Stimulated activated CD4-positive, alpha-beta T cell treated with anti-CD3 and anti-CD28 coated beads, Interleukin-4, amount 100 ng/mL, for 1 hour (primary cell): ENCODE results near the gene RBP7.
"Not testable (repeated sequence)": the region's sequence is repeated elsewhere in the genome, so short reads cannot be mapped to it uniquely, and the experiment has no call there.

Experiments
- DNase-seq: peaks from one replicate; pipeline ENCODE4 v3.0.0-alpha.2; 2020

Gene RBP7

DNA sequence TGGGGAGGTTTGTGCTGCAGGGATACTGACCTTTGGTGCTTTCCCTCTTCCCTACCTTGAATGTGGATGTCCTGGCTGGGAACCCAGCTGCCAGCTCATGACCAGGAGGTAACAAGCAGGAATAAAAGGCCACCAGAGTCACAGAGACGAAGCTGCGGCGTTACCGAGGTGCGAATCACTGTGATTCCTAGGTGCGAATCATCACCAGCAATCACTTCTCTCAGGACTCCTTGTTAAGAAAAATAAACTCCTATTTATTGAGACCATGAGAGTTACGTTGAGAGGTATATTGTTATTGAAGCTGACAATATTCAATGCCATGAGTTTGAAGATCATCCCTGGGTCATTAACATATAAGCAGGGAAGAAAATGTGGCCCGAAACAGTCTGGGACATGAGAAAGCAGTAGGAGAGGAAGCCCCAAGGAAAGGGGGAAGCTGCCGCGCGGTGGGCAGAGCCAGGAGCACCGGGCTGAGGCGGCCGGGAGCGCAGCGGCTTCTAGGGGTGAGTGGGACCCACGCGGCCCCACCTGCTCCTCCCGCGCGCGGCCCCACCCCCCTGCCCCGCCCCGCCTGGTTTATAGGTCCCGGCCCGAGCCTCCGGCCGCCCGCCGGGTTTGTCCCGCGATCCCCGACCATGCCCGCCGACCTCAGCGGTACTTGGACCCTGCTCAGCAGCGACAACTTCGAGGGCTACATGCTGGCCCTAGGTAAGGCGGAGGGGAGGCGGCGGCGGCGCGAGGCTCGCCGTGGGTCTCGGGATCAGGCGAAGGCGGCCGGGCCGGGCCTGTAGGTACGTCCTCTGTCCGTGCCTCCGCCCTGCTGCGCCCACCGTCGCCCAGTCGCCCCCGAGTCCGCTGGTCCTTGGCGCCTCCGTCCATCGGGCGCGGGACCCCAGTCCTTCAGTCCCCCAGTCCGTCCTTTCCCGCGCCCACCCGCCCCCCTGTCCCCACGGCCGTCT is at the start of gene RBP7:
Gene RBP7, plus strand, starts transcription at position 605 of the 959 bp plus-strand sequence. Its CDS starts 31 bp downstream, at position 636.
- DNase-seq = peak; percentile 13

DNA sequence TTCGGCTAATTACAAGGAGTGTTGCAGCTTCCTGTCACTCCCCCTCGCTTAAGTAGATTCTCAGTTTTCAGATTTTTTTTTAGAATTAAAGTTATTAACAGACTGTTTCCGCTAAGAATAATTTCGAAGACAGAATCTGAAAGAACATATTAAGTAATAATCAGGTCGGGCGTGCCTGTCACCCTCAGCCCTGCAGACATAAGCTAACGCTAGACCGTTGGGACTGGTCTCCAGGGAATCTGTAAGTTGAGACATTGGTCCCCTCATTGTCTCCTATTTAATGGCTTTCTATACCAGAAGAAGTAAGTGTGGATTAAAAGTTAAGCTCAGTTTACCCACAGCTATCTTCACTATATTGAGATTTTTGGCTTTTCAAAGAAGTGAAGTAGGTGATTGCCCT is 39.3 kb upstream of the RBP7 start:
- no peak for DNase-seq

DNA sequence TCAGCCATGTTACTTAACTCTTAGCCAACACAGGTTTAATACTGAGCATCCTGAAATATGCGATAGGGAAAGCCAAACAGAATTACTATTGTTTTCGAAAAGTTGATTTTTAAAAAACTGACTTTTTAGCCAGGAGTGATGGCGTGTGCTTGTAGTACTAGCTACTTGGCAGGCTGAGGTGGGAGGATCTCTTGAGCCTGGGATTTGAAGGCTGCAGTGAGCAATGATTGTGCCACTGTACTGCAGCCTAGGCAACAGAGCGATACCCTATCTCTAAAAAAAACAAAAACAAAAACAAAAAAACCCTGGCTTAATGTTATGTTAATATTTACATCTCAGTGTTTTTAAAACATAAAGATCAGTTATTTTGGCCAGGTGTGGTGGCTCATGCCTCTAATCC is 37.0 kb upstream of the RBP7 start:
- no peak for DNase-seq

DNA sequence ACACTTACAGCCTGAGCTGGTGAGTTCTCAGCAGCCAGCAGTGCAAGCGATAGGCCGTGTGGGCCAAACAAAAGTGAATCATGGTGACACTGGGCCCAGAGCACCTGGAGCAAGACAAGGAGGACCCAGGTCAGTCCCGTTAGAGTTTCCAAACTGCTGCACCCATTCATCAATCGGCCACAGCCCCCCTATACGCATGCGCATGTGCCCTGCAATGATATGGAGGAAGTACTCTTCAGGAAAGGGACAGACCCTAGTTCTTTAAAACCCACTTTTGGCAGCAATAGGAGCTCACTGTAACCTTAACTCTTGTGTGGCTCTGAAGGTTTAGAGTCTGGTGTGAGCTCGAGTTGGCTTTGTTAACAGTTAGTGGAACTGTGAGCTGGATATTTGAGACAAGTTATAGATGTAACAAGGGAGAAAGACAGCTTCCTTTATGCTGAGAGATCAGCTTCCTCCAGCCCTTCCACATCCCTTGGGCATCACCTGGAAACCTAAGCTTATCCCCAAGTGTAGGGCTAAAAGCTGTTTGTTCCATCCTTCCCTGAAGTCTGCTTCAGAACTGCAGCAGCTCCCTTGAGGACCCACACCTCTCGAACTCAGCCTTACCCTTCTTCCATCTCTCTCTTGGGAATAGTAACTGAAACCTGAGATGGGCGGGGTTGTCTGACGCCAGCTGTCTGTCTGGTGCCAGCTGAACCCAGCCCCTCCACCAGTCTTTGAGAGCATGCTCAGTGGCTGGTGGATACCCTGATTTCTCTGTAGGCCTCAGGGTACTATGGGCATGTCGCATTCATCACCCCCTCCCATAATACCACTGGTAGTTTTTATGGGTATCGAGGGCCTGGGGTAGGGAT is 36.1 kb upstream of the RBP7 start:
- DNase-seq = no peak

DNA sequence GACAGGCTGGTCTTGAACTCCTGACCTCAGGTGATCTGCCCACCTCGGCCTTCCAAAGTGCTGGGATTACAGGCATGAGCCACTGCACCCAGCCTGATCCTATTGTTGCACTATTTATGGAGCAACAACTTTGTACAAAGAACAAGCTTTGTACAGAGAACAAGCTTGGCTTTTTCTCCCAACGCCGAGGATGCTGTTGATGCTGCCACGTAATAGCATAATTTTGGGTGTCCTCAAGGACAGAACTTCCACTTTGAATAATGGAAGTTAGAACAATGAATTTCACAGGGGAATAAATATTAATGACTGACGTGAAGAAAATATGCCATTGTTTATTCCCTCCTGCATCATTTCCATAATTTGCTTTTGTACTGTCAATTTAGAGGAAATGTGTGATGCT is 12.8 kb upstream of the RBP7 start:
- DNase-seq = no peak

DNA sequence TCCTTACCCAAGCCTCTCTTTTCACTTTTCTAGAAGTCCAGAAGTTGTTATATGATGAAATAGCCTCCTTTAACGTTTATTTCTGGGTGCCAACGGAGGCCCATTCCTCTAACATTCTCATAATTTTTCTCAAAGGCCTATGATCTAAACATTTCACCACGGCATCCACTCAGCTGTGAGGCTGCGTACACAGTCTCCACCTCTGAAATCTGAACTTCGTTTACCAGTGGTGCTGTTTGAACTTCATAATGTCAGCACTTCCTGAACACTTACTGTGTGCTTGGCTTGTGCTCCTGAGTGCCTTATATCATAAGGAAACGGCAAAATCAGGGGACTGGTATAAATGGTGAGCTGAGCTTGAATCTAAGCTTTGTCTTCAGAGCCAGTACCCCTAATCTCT is 12.0 kb upstream of the RBP7 start:
- DNase-seq = no peak

DNA sequence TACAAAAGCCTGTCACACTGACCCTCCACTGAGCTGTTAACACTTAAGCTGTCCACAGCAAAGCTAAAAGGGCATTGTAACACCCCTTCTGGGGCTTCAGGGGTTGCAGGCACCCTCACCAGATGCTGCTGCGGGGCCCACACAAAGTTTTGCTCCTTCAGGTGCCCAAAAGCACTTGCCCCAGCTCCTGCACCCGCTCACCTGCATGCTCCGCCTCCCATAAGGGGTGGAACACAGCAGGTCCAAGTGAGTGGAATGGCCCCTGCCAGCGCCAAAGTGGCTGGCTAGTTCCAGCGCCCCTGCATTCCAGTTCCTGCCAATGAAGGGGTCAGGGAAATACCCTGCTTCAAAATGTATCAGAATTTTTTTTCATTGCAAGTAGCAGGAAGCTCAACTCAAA is 7.3 kb upstream of the RBP7 start:
- DNase-seq = no peak

DNA sequence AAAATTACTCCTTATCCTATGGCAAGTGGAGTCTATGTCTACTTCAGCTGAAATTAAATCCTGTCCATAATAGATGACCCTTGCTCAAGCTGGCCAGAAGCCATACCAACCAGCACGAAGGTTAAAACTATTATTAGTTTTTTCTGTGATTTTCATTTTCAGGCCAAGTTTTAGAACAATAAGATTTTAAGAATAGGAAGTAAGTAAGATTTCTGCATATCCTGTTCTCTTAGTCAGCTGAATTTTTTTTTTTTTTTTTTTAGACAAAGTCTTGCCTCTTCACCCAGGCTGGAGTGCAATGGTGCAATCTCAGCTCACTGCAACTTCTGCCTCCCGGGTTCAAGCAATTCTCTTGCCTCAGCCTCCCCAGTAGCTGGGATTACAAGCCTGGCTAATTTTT is 6.1 kb upstream of the RBP7 start:
- DNase-seq = no peak

DNA sequence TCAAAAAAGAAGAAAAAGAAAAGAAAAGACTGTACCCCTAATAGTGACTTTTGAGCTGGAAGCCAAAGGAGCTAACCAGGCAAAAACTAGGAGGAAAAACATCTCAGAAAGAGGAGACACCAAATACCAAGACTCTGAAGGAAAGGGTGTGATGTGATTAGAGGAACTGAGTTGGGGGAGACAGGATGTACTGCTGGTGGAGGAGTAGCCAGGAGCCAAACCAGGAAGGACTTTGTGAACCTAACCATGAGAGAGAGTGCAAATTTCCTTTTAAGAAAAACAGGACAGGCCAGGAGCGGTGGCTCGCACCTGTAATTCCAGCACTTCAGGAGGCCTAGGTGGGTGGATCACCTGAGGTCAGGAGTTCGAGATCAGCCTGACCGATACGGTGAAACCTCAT is 4.1 kb upstream of the RBP7 start:
- DNase-seq = no peak

DNA sequence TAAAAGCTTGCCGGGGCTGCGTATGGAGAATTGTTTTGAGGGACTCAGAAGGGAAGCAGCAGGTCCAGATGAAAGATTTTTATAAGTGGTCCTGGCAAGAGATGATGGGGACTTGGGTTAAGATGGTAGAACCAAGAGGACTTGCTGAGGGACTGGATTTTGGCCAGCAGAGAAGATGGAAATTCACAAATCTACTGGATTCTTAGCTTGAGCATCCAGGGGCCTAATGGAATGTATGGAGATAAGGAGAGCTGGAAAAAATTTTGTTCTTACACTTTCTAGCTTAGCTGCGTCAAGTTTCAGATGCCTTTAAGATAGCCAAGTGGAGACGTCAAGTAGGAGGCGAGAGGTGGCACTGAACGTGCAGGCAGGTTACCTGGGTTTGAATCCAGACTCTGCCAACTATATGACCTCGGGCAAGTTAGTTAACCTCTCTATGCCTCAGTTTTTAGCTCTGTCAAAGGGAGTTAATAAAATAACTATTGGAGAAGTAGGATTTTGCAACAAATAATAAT is 3.4 kb upstream of the RBP7 start:
- no peak for DNase-seq

DNA sequence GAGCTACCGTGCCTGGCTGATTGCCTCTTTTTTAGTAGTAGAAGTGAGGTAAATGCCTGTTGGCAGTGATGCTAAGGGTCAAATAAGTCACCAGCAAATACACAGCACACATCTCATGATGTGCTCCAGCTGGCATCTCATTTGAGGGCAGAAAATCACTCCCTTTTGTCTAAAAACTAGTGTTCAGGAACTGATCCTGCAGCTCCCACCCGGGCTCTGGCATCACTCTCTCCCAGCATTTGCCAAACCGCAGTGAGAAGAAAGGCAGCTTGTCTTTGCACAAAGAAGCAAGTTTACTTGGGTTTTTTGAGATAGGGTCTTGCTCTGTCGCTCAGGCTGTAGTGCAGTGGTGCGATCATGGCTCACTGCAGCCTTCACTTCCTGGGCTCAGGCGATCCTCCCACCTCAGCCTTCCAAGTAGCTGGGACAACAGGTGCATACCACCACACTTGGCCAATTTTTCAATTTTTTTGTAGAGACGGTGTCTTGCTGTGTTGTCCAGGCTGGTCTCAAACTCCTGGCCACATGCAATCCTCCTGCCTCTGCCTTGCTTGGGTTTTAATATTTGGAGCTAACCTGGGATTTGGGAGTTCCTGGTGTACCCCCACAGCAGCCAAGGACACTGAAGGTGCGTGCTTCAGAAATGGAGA is 4.1 kb downstream of the RBP7 start:
- DNase-seq = no peak

DNA sequence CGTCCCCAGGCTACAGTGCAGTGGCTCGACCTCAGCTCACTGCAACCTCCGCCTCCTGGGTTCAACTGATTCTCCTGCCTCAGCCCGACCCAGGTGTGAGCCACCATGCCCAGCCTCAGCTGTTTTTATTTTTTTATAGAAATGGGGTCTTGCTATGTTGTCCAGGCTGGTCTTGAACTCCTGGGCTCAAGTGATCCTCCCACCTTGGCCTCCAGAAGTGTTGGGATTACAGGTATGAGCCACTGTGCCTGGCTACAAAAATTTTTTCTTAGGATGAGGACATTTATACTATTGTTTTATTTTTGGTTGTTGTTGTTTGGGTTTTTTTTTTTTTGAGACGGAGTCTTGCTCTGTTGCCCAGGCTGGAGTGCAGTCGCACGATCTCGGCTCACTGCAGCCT is 8.2 kb downstream of the RBP7 start:
- not testable (repeated sequence) for DNase-seq

DNA sequence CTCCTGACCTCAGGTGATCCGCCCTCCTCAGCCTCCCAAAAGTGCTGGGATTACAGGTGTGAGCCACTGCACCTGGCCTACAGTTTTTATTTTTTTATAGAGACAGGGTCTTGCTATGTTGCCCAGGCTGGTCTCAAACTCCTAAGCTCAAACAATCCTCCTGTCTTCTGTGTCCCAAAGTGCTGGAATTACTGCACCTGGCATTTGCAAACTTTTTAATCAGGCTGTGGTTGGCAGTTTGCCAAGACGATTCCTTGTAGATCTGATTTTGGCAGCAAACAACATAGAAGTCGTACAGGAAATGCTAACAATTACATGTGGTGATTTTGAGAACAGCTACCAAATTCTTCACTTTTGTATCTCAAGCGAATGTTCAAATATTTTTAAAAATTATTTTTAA is 10.1 kb downstream of the RBP7 start:
- DNase-seq = no peak

DNA sequence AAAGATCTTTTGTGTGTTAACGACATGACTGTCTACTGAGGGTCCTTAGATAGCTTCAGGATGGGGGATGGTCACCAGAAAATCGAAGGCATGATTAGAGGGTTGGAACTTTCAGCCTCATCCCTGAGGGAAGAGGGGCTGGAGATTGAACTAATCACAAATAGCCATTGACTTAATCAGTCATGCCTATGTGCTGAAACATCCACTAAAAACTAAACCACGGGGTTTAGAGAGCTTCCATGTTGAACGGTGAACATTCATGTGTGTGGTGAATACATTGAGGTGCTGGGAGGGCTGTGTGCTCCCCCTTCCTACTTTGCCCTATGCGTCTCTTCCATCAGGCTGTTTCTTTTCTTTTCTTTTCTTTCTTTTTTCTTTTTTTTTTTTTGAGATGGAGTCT is 17.0 kb downstream of the RBP7 start:
- DNase-seq = no peak

DNA sequence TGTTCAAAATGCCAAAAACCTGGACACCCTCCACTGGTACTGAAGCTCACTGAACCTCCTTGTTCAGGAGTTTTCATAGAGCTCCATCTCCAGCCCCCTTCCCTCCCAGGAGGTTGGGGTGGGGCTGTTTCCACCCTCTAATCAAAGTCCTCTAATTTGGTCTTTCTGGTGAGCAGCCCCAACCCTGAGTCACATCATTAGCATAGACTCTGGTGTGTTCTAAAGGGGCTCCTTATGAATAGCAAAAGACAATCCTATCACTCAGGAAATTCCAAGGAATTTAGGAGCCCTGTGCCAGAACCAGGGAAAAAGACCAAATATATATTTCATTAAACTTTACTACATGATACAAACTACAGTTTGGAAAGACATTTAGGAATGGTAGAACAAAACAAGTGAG is 22.5 kb downstream of the RBP7 start:
- DNase-seq = no peak

DNA sequence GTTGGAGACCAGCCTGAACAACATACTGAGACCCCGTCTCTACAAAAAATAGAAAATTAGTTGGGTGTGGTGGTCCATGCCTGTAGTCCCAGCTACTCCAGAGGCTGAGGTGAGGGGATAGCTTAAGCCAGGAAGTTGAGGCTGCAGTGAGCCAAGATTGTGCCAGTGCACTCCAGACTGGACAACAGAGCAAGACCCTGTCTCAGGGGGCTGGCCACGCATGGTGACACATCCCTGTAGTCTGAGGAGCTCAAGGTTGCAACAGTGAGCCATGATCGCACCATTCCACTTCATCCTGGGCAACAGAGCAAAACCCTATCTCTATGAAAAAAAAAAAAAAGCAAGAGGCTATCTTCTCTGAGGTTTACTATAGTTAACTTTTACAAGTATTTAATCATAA is 23.1 kb downstream of the RBP7 start:
- DNase-seq = no peak

DNA sequence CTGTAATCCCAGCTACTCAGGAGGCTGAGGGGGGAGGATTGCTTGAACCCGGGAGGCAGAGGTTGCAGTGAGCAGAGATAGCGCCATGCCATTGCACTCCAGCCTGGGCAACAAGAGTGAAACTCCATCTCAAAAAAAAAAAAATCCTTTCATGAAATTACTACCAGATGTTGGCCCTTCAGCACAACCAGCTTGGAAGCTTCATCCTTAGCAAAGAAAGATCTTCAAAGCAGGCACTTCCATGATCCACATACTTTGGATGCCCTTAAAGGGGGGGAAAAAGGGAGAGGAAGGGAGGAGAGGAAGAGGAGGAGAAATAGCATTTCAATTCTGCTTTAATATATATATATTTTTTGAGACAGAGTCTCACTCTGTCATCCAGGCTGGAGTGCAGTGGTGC is 23.6 kb downstream of the RBP7 start:
- DNase-seq = not testable (repeated sequence)

DNA sequence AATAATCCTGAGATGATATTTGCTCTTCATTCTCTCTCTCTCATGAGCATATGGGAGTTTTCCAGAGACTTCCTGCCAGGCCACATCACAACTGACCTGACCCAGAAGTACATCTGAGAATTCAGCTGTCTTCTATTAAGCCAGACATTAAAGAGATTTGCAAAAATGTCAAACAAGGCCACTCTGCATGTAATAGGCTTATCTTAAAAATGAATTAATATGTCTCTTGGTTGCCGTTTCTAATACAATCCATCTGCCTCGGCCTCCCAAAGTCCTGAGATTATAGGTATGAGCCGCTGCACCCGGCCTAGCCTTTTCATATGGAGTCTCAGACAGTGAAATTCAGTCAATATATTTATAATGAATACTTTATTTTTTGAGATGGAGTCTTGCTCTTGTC is 25.0 kb downstream of the RBP7 start:
- not testable (repeated sequence) for DNase-seq

DNA sequence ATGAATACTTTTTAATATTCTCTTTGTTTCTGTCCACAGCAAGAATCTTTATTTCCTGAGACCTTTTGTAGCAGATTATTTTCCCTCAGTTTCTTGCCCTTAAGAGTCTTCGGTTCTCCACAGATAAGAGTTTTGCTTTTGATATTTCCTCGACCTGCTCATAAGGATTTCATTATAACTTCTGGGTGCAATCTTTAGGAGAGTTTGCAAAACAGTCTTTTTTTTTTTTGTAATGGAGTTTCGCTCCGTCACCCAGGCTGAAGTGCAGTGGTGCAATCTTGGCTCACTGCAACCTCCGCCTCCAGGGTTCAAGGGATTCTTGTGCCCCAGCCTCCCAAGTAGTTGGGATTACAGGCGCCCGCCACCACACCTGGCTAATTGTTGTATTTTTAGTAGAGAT is 25.6 kb downstream of the RBP7 start:
- no peak for DNase-seq

DNA sequence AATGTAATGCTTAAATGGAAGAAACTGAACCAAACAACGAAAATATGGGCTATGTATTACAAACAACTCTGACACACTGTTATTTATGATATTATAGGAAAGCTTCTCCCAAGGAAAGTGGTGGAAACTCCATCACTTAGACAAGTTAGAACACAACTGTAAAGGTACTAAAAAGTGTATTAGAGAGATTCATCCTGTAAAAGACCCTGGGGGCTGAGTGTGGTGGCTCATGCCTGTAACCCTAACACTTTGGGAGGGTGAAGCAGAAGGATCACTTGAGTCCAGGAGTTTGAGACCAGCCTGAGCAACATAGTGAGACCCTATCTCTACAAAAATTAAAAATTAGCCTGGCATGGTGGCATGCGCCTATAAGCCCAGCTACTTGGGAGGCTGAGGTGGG is 28.3 kb downstream of the RBP7 start:
- DNase-seq = no peak

DNA sequence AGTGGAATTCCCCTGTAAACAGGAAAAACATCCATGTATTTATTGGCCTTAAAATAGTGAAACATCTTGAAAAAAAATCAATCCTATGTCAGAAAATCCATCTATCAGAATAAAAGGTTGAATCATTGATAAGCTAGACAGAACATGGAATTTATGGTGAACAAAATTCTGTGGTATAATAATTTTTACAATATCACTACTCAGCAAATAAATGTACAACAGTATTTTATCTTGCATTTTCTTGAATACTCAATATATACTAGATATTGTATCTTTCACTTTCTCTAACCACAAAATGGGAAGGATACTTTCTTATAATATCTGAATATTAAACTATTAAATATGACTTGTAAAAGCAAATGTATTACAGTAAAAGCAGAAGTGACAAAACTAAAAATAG is 30.0 kb downstream of the RBP7 start:
- no peak for DNase-seq

DNA sequence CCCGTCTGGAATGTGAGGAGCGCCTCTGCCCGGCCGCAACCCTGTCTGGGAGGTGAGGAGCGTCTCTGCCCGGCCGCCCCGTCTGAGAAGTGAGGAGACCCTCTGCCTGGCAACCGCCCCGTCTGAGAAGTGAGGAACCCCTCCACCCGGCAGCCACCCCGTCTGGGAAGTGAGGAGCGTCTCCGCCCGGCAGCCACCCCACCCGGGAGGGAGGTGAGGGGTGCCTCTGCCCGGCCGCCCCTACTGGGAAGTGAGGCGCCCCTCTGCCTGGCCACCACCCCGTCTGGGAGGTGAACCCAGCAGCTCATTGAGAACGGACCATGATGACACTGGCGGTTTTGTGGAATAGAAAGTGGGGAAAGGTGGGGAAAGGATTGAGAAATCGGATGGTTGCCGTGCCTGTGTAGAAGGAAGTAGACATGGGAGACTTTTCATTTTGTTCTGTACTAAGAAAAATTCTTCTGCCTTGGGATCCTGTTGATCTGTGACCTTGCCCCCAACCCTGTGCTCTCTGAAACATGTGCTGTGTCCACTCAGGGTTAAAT is 32.0 kb downstream of the RBP7 start:
- DNase-seq = not testable (repeated sequence)

DNA sequence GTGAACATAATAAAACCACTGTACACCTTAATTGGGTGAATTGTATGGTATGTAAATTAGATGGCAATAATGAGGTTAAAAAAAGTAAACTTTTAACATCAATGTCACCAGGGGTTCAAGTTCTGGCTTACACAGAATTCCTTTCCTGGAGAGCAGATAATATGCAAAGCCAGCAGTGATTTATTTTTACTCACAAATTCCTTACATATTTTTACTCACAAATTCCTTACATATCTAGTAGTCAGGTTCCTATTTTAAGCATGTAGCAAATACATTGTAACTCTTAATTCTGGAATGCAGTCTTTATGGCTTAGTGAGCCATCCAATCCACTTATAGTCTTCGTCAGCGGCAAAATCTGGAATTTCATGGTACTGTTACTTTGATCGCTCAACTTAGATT is 34.4 kb downstream of the RBP7 start:
- DNase-seq = no peak
